ENCODE data around the gene BARHL1.

The BARHL1 gene

GRCh38 chr9:132627106-132627505 lies 44.7 kb downstream of the BARHL1 start:
- no peak for DNase-seq

- no peak for DNase-seq
Observed at GRCh38 chr9:132627594-132627993, 45.2 kb downstream of the BARHL1 start.

GRCh38 chr9:132628746-132629145 lies 46.3 kb downstream of the BARHL1 start:
- DNase-seq = no peak

- DNase-seq = no peak
Observed at GRCh38 chr9:132630116-132630515, 47.7 kb downstream of the BARHL1 start.

- no peak for DNase-seq
Observed at GRCh38 chr9:132630811-132631210, 48.4 kb downstream of the BARHL1 start.

- DNase-seq = no peak
Observed at GRCh38 chr9:132631280-132631679, 48.9 kb downstream of the BARHL1 start.

- DNase-seq = no peak
Observed at GRCh38 chr9:132631685-132632084, 49.3 kb downstream of the BARHL1 start.

GRCh38 chr9:132632413-132633129 lies 50.2 kb downstream of the BARHL1 start:
- DNase-seq = no peak

- no peak for DNase-seq
Observed at GRCh38 chr9:132634327-132634726, 51.9 kb downstream of the BARHL1 start.

- DNase-seq = peak; percentile 83
Observed at GRCh38 chr9:132637351-132637750, 54.9 kb downstream of the BARHL1 start.

GRCh38 chr9:132637801-132638200 lies 55.4 kb downstream of the BARHL1 start:
- DNase-seq = peak; percentile 62

- DNase-seq = no peak
Observed at GRCh38 chr9:132638240-132638639, 55.8 kb downstream of the BARHL1 start.

GRCh38 chr9:132639322-132639721 lies 56.9 kb downstream of the BARHL1 start:
- no peak for DNase-seq
